Measurements from ENCODE around the gene S100P.

DNA sequence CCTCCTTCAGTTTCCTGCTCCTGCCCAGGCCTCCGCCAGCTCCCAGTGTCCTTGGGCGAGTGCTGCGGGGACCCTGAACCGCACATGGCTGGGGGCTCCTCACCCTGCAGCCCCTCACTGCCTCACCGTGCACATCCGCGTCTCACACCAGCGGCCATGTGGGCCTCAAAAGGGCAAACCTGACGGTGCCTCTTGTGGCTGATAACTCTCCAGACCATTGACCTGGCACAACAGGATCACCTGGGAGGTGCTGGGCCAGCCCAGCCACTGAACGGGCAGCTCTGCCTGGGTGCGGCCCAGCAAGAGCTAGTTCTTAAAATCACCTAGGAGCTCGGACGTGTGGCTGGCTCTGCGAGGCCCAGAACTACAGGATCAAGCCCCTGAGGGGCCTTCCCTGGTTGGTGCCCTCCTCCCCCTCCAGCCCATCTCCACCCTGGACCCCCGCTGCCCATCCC, 4.1 kb upstream of the S100P start:
- TF ChIP-seq, protein P1, sequence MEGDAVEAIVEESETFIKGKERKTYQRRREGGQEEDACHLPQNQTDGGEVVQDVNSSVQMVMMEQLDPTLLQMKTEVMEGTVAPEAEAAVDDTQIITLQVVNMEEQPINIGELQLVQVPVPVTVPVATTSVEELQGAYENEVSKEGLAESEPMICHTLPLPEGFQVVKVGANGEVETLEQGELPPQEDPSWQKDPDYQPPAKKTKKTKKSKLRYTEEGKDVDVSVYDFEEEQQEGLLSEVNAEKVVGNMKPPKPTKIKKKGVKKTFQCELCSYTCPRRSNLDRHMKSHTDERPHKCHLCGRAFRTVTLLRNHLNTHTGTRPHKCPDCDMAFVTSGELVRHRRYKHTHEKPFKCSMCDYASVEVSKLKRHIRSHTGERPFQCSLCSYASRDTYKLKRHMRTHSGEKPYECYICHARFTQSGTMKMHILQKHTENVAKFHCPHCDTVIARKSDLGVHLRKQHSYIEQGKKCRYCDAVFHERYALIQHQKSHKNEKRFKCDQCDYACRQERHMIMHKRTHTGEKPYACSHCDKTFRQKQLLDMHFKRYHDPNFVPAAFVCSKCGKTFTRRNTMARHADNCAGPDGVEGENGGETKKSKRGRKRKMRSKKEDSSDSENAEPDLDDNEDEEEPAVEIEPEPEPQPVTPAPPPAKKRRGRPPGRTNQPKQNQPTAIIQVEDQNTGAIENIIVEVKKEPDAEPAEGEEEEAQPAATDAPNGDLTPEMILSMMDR (IDR thresholded peaks at IDR 0.05): no peak
- no peak for TF ChIP-seq POLR2A (IDR thresholded peaks at IDR 0.05)
- no peak for TF ChIP-seq EP300 (IDR thresholded peaks at IDR 0.05)

Measured in ovary (tissue), 3 donors.